Hepatocyte (in vitro differentiated cells): ENCODE measurements around the gene ABHD12B.

Source experiments
- EZH2 ChIP-seq: fragments of 200-600 bp; sonication (generic); IDR thresholded peaks from 2 replicates; pipeline ENCODE4 v1.6.1; 2016; ENCODE audit warnings: antibody characterized with exemption, mild to moderate bottlenecking, borderline replicate concordance
- EZH2phosphoT487 ChIP-seq: fragments of 200-600 bp; sonication (generic); IDR thresholded peaks from one replicate; pipeline ENCODE4 v1.6.1; 2018; ENCODE audit warnings: antibody characterized with exemption, mild to moderate bottlenecking, low read depth, moderate library complexity; ENCODE audit not compliant: unreplicated experiment, severe bottlenecking
- TF ChIP-seq, protein P1 (sequence below): fragments of 200-600 bp; sonication (generic); IDR thresholded peaks from 2 replicates; pipeline ENCODE4 v1.5.1; 2016; ENCODE audit warnings: antibody characterized with exemption, mild to moderate bottlenecking; ENCODE audit not compliant: poor library complexity

DNA sequence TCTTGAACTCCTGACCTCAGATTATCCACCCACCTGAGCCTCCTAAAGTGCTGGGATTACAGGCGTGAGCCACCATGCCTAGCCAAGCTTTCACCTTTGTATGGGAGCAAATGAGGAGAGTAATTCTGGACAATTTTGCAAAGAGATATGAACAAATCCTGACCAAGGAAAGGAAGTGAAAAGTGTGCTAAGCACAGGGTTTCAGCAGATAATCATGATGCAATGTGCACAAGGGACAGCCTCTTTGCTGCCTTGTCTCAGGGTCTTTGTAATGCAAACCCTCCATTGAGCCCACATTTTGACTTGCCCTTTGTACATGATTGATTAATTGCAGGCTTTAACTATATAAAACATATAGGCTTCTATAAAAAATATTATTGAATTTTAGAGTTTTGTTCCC, 81.6 kb downstream of the ABHD12B start:
- TF ChIP-seq, protein P1, sequence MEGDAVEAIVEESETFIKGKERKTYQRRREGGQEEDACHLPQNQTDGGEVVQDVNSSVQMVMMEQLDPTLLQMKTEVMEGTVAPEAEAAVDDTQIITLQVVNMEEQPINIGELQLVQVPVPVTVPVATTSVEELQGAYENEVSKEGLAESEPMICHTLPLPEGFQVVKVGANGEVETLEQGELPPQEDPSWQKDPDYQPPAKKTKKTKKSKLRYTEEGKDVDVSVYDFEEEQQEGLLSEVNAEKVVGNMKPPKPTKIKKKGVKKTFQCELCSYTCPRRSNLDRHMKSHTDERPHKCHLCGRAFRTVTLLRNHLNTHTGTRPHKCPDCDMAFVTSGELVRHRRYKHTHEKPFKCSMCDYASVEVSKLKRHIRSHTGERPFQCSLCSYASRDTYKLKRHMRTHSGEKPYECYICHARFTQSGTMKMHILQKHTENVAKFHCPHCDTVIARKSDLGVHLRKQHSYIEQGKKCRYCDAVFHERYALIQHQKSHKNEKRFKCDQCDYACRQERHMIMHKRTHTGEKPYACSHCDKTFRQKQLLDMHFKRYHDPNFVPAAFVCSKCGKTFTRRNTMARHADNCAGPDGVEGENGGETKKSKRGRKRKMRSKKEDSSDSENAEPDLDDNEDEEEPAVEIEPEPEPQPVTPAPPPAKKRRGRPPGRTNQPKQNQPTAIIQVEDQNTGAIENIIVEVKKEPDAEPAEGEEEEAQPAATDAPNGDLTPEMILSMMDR, result no peak
- no peak for TF ChIP-seq EZH2phosphoT487
- no peak for TF ChIP-seq EZH2
